ENCODE data around the gene GATAD2A.

- peak; percentile 89 for TF ChIP-seq CTCF (IDR thresholded peaks at IDR 0.05; ENCODE audit: low read depth, low read length, missing input control)
- TF ChIP-seq ATF3 (IDR thresholded peaks at IDR 0.05) = no peak
- no peak for TF ChIP-seq EGR1 (IDR thresholded peaks at IDR 0.05; ENCODE audit: low read depth in 2 of 2)
- TF ChIP-seq RAD21 (IDR thresholded peaks at IDR 0.05) = peak; percentile 92 to 97
- TF ChIP-seq NR2F2 (IDR thresholded peaks at IDR 0.05) = no peak
- TF ChIP-seq GABPA (IDR thresholded peaks at IDR 0.05 in 1 of 2, conservative IDR thresholded peaks at IDR 0.05 in 1 of 2) = no peak
- TF ChIP-seq RXRA (IDR thresholded peaks at IDR 0.05) = no peak
These were observed 126.7 kb downstream of the GATAD2A start for GRCh38 chr19:19531951-19532805.
